ENCODE data around the gene HDGF.

The HDGF gene

DNA sequence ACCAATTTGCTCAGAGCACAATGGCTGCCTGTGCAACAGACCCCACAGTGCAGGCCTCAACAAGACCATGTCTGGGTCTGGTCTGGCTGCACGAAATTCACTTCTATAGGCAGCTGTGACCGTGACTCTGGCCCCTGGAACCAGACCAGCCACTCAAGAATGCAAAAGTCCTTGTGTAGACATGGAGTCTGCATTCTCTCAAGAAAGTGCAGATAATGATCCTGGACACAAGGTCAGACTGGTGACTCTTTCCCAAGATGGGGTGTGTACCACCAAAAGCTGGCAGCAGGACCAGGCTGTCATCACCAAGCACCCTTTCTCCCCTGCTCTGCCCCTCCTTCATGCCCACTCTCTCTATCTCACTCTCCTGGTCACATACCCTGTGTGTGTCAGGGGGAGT lies 30.3 kb downstream of the HDGF start:
- H3K9ac ChIP-seq (ENCODE audit: low read length) = no peak overlapping the region
- H3K9me2 ChIP-seq (ENCODE audit: low read depth, low read length) = no peaks in the 10 kb centered on the region
- no peaks in the 10 kb centered on the region for H3F3A ChIP-seq (ENCODE audit: insufficient read depth, low read length)
- H2AFZ ChIP-seq (ENCODE audit: low read length) = no peak overlapping the region
- H3K27me3 ChIP-seq (ENCODE audit: insufficient read depth, low read length) = no peaks in the 10 kb centered on the region
- no peak overlapping the region for H3K27ac ChIP-seq (ENCODE audit: low read depth, low read length, poor library complexity, severe bottlenecking)
- peaks cover 3% of the 10 kb centered on the region; the same call in 1 of the 2 replicates for H4K20me1 ChIP-seq (ENCODE audit: insufficient read depth, low read length)
- H3K79me2 ChIP-seq (ENCODE audit: insufficient read depth, low read length) = peaks cover 24% of the 10 kb centered on the region
- no peak for TF ChIP-seq EZH2 (IDR thresholded peaks at IDR 0.05; ENCODE audit: borderline replicate concordance, low read length)
- TF ChIP-seq, protein P1, sequence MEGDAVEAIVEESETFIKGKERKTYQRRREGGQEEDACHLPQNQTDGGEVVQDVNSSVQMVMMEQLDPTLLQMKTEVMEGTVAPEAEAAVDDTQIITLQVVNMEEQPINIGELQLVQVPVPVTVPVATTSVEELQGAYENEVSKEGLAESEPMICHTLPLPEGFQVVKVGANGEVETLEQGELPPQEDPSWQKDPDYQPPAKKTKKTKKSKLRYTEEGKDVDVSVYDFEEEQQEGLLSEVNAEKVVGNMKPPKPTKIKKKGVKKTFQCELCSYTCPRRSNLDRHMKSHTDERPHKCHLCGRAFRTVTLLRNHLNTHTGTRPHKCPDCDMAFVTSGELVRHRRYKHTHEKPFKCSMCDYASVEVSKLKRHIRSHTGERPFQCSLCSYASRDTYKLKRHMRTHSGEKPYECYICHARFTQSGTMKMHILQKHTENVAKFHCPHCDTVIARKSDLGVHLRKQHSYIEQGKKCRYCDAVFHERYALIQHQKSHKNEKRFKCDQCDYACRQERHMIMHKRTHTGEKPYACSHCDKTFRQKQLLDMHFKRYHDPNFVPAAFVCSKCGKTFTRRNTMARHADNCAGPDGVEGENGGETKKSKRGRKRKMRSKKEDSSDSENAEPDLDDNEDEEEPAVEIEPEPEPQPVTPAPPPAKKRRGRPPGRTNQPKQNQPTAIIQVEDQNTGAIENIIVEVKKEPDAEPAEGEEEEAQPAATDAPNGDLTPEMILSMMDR (IDR thresholded peaks at IDR 0.05; ENCODE audit: low read length) = no peak
- H3K9me3 ChIP-seq (ENCODE audit: low read length) = no peaks in the 10 kb centered on the region
- no peak overlapping the region for H3K4me3 ChIP-seq (ENCODE audit: low read depth, low read length, poor library complexity, severe bottlenecking)
- no peak overlapping the region for H3K4me2 ChIP-seq (ENCODE audit: low read length)
- H3K4me1 ChIP-seq (ENCODE audit: insufficient read depth, low read length, severe bottlenecking) = peaks cover 22% of the 10 kb centered on the region
- peaks cover 68% of the 10 kb centered on the region for H3K36me3 ChIP-seq (ENCODE audit: insufficient read depth, low read length)

DNA sequence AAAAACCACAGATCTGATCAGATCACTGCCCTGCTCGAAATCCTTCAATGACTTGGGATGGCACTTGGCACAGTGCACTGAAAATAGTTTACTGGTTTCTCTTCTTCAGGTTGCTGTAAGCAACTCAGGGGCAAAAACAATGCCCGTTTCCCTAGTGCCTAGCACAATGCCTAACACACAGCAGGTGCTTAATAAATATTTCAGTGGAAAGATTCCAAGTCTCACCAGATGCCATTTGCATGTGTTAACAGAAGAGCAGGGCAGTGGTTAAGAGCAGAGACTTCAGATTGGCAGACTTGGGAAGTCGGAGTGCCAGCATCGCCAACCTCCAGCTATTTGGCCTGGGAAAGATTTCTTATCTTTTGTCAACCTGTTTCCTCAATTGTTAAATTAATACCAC lies 34.1 kb downstream of the HDGF start:
- no peak overlapping the region for H3K4me2 ChIP-seq (ENCODE audit: low read length)
- TF ChIP-seq, protein P1 (IDR thresholded peaks at IDR 0.05; ENCODE audit: low read length) = no peak
- TF ChIP-seq EZH2 (IDR thresholded peaks at IDR 0.05; ENCODE audit: borderline replicate concordance, low read length) = no peak

DNA sequence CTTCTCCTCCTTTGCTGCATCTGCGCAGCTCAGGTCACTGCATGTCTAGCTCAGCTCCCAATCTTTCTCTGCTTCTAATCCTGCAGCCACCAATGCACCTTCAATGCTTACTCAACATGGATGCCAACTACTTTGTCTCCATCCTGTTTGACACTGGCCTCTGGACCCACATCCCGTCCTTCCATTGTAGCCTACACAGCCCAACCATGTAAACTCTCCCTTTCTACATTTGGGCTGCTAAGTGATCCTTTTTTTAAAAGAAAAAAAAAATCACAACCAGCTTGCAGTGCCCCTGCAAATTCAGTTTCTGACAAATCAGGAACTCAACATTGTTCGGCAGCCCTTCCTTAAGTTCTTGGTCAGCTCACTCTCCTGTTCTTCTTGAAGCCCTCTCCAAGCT lies 36.6 kb downstream of the HDGF start:
- Histone ChIP-seq H3K27ac (ENCODE audit: low read depth, low read length, poor library complexity, severe bottlenecking) (no peak overlapping the region), H3K9me3 (ENCODE audit: low read length) (no peaks in the 10 kb centered on the region), H3K79me2 (ENCODE audit: insufficient read depth, low read length) (no peaks in the 10 kb centered on the region), H3K36me3 (ENCODE audit: insufficient read depth, low read length) (peaks cover 9% of the 10 kb centered on the region), H3K9ac (ENCODE audit: low read length) (no peak overlapping the region), H2AFZ (ENCODE audit: low read length) (no peak overlapping the region), H3F3A (ENCODE audit: insufficient read depth, low read length) (no peaks in the 10 kb centered on the region), H3K9me2 (ENCODE audit: low read depth, low read length) (no peaks in the 10 kb centered on the region), H3K4me1 (ENCODE audit: insufficient read depth, low read length, severe bottlenecking) (no peaks in the 10 kb centered on the region), H3K4me2 (ENCODE audit: low read length) (no peak overlapping the region), H4K20me1 (ENCODE audit: insufficient read depth, low read length) (no peaks in the 10 kb centered on the region; the same call in 1 of the 2 replicates), H3K4me3 (ENCODE audit: low read depth, low read length, poor library complexity, severe bottlenecking) (no peak overlapping the region), H3K27me3 (ENCODE audit: insufficient read depth, low read length) (no peaks in the 10 kb centered on the region)
- no peak for TF ChIP-seq EZH2 (IDR thresholded peaks at IDR 0.05; ENCODE audit: borderline replicate concordance, low read length)
- TF ChIP-seq, protein P1 (IDR thresholded peaks at IDR 0.05; ENCODE audit: low read length) = no peak

More for the DNA sequence above, 34.1 kb downstream of the HDGF start:
- no peaks in the 10 kb centered on the region for H3K79me2 ChIP-seq (ENCODE audit: insufficient read depth, low read length)
- H3K9me3 ChIP-seq (ENCODE audit: low read length) = no peaks in the 10 kb centered on the region
- peaks cover 31% of the 10 kb centered on the region for H3K36me3 ChIP-seq (ENCODE audit: insufficient read depth, low read length)
- H2AFZ ChIP-seq (ENCODE audit: low read length) = no peak overlapping the region
- H3K4me1 ChIP-seq (ENCODE audit: insufficient read depth, low read length, severe bottlenecking) = no peaks in the 10 kb centered on the region
- H3K9ac ChIP-seq (ENCODE audit: low read length) = no peak overlapping the region
- H3K27ac ChIP-seq (ENCODE audit: low read depth, low read length, poor library complexity, severe bottlenecking) = no peak overlapping the region
- no peaks in the 10 kb centered on the region for H3K27me3 ChIP-seq (ENCODE audit: insufficient read depth, low read length)
- H3K4me3 ChIP-seq (ENCODE audit: low read depth, low read length, poor library complexity, severe bottlenecking) = no peak overlapping the region
- no peaks in the 10 kb centered on the region for H3F3A ChIP-seq (ENCODE audit: insufficient read depth, low read length)
- no peaks in the 10 kb centered on the region; the same call in 1 of the 2 replicates for H4K20me1 ChIP-seq (ENCODE audit: insufficient read depth, low read length)
- no peaks in the 10 kb centered on the region for H3K9me2 ChIP-seq (ENCODE audit: low read depth, low read length)
